RWPE2 (cell line): ENCODE measurements around the gene TRIO.

Experiments
- ATAC-seq: fragments of 200-7000 bp; cut with Tn5 transposase; 3 replicates; pipeline ENCODE4 v1.9.1; 2021; ENCODE audit warnings: low read depth
- DNase-seq: peaks from one replicate; pipeline ENCODE4 v3.0.0-alpha.2; 2020; ENCODE audit warnings: low spot score
- H3K27ac ChIP-seq: fragments of 450-650 bp; 2 replicates; pipeline ENCODE4 v1.5.1; 2017; ENCODE audit warnings: mild to moderate bottlenecking; ENCODE audit not compliant: poor library complexity, severe bottlenecking
- H3K27me3 ChIP-seq: fragments of 250-450 bp; sonication (Bioruptor Pico); 2 replicates; pipeline ENCODE4 v1.5.1; 2021; ENCODE audit warnings: mild to moderate bottlenecking, moderate library complexity; ENCODE audit not compliant: insufficient read depth, poor library complexity, severe bottlenecking
- H3K36me3 ChIP-seq: fragments of 250-450 bp; sonication (Bioruptor Pico); 2 replicates; pipeline ENCODE4 v1.5.1; 2020; ENCODE audit warnings: low read depth, mild to moderate bottlenecking, moderate library complexity
- H3K4me1 ChIP-seq: fragments of 250-450 bp; sonication (Bioruptor Pico); 2 replicates; pipeline ENCODE4 v1.5.1; 2021; ENCODE audit warnings: mild to moderate bottlenecking, moderate library complexity; ENCODE audit not compliant: insufficient read depth, poor library complexity, severe bottlenecking
- H3K4me3 ChIP-seq: fragments of 250-450 bp; sonication (Bioruptor Pico); 2 replicates; pipeline ENCODE4 v1.5.1; 2021; ENCODE audit warnings: mild to moderate bottlenecking, moderate library complexity; ENCODE audit not compliant: severe bottlenecking
- H3K9me3 ChIP-seq: fragments of 250-450 bp; sonication (Bioruptor Pico); 2 replicates; pipeline ENCODE4 v1.5.1; 2021; ENCODE audit warnings: mild to moderate bottlenecking, moderate library complexity; ENCODE audit not compliant: severe bottlenecking
- CTCF ChIP-seq: fragments of 450-650 bp; IDR thresholded peaks from one replicate; pipeline ENCODE4 v1.5.1; 2017; ENCODE audit warnings: mild to moderate bottlenecking, moderate library complexity; ENCODE audit not compliant: poor library complexity, severe bottlenecking

Gene TRIO

DNA sequence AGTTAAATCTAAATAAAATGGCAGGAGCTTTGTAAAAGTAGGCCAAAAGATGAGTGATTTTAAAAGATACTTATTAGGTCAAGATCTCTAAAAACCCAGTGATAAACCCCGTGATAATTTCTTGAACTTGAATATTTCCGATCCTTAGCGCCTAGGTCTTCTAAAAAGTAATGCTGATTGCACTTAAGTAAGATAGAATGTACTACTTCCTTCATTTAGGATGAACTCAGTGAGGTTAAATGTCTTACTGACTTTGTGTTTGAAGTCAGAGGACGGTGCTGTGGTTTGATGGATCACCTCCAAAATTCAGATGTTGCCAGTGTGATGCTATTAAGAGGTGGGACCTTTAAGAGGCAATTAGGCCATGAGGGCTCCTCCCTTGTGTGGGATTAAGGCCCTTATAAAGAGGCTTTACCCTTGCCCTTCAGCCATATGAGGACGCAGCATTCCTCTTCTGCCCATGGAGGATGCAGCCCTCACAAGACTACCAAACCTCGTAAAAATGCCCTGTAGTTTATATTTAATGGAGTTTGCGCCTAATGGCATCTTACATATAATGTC is 130.1 kb downstream of the TRIO start:
- peaks cover 33% of the 10 kb centered on the region for H3K4me1 ChIP-seq
- H3K27me3 ChIP-seq: no peaks in the 10 kb centered on the region
- no peak overlapping the region for H3K27ac ChIP-seq
- no peak for DNase-seq
- no peak overlapping the region for H3K4me3 ChIP-seq
- no peak for TF ChIP-seq CTCF
- peaks cover 36% of the 10 kb centered on the region for H3K36me3 ChIP-seq
- no peaks in the 10 kb centered on the region for H3K9me3 ChIP-seq
- no peak for ATAC-seq

GRCh38 chr5:14276380-14276779 is 133.2 kb downstream of the TRIO start:
- ATAC-seq (no peak; the same call in 2 of the 3 replicates), DNase-seq (no peak)
- peaks cover 7% of the 10 kb centered on the region for H3K4me1 ChIP-seq
- H3K4me3 ChIP-seq: no peak overlapping the region
- peak overlapping the region; percentile 15 for H3K27ac ChIP-seq
- H3K27me3 ChIP-seq: no peaks in the 10 kb centered on the region
- TF ChIP-seq CTCF: no peak
- no peaks in the 10 kb centered on the region for H3K9me3 ChIP-seq
- peaks cover 54% of the 10 kb centered on the region for H3K36me3 ChIP-seq

DNA sequence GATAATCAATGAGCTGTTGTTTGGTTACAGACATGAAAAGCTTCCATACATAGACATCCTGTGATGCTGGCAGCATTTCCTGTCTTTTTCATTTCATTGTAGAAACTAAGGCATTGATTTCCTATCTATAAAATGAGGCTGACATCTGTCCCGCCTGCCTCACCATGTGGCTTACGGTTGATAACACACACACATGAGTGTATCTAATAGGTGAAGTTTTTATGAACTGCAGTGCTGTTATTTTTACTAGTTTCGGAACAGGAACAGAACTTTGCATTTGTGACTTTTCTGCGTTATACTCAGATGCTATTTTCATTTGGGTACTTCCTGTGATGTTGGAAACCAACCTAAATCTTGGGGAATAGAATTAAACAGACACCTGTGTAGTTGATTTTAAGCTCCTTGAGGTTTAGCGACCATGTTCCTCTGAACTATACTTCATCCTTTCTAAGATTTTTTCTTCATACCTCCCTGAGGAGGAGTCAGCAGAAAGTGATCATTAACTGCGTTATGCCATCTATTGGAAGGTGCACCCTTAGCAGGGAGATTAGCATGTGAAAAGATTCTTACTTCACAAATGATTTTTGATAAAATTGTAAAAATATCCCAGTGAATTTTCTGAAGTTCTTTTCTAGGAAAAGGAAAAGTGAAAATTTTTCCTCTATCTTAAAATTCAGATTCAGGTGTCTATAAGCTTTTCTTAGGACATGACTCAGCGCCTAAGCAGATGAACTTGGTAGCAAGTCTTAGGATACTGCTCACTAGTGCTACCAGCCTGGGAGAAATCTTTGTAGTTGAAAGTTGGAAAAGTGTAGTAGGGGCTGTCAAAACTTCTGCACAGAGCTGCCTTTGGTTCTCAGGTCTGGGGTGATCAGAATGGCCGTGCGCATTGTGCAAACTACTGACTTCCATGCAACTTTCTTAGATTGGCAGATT is 134.5 kb downstream of the TRIO start:
- peak; percentile 41; the same call in 2 of the 3 replicates for ATAC-seq
- Histone ChIP-seq H3K36me3 (peaks cover 45% of the 10 kb centered on the region), H3K4me3 (no peak overlapping the region), H3K4me1 (peaks cover 7% of the 10 kb centered on the region), H3K9me3 (no peaks in the 10 kb centered on the region), H3K27me3 (no peaks in the 10 kb centered on the region), H3K27ac (peak overlapping the region; percentile 15)
- peak; percentile 23 for TF ChIP-seq CTCF
- no peak for DNase-seq

DNA sequence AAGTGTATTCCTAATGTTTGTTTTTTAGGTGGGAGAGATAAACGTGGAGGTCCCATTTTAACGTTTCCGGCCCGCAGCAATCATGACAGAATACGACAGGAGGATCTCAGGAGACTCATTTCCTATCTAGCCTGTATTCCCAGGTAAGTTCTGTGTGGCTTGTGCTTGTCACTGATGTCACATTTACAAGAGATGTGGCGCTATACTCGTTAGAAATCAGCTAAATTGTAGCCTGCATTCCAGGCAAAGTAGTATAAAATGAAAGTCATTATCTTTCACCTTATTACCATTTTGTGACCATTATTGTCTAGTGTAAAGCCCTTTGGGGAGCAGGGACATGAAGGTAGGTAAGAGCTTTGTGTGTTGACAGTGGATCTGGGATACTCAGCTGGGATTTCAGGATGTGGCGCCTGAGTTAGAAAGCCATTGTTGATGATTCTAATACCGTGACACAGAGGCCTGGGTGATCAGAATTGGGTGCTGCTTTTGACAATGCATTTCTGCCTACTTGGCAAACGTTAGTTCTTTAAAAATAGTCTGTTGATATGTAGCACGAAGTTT is 137.2 kb downstream of the TRIO start:
- Histone ChIP-seq H3K9me3 (no peaks in the 10 kb centered on the region), H3K4me3 (no peak overlapping the region), H3K36me3 (peaks cover 46% of the 10 kb centered on the region), H3K27me3 (no peaks in the 10 kb centered on the region), H3K27ac (no peak overlapping the region), H3K4me1 (peaks cover 7% of the 10 kb centered on the region)
- TF ChIP-seq CTCF: no peak
- ATAC-seq (no peak), DNase-seq (no peak)
